GM12865 (cell line): ENCODE measurements around the gene CLEC16A.

Experiments used
- DNase-seq: peaks from one replicate; pipeline ENCODE4 v3.0.0; 2010; ENCODE audit warnings: low read depth
- H3K4me3 ChIP-seq: 2 replicates; pipeline ENCODE4 v1.5.1; 2011; ENCODE audit warnings: mild to moderate bottlenecking, low read depth, low read length, control low read depth
- CTCF ChIP-seq: IDR thresholded peaks from 2 replicates; pipeline ENCODE4 v1.5.1; 2011; ENCODE audit warnings: low read length, control low read depth, low read depth, inconsistent platforms; ENCODE audit not compliant: insufficient read depth; ENCODE audit errors: missing control alignments

The CLEC16A gene

GRCh38 chr16:10902999-10903398, 41.4 kb upstream of the CLEC16A start:
- no peak for DNase-seq
- H3K4me3 ChIP-seq: no peak overlapping the region
- TF ChIP-seq CTCF: no peak

GRCh38 chr16:10906482-10906881, 37.9 kb upstream of the CLEC16A start:
- TF ChIP-seq CTCF: no peak
- no peak for DNase-seq
- H3K4me3 ChIP-seq: no peak overlapping the region

- TF ChIP-seq CTCF: no peak
- no peak for DNase-seq
- no peak overlapping the region for H3K4me3 ChIP-seq
Observed at GRCh38 chr16:10906914-10907756, 37.2 kb upstream of the CLEC16A start.

GRCh38 chr16:10907757-10908045, 36.7 kb upstream of the CLEC16A start:
- DNase-seq: no peak
- TF ChIP-seq CTCF: no peak

GRCh38 chr16:10911267-10911666, 33.1 kb upstream of the CLEC16A start:
- no peak for DNase-seq
- no peak overlapping the region for H3K4me3 ChIP-seq
- no peak for TF ChIP-seq CTCF

More at GRCh38 chr16:10907757-10908045, 36.7 kb upstream of the CLEC16A start:
- no peak overlapping the region for H3K4me3 ChIP-seq

- no peak for DNase-seq
- H3K4me3 ChIP-seq: no peak overlapping the region
- TF ChIP-seq CTCF: no peak
Observed at GRCh38 chr16:10916534-10916933, 27.8 kb upstream of the CLEC16A start.
